Parathyroid adenoma (tissue), 2 donors: ENCODE measurements around the gene DIO3.

Source experiments
- H2AFZ ChIP-seq: fragments of 300-600 bp; sonication (generic); one replicate; pipeline ENCODE4 v1.7.0; 2017; ENCODE audit warnings: antibody characterized with exemption, mild to moderate bottlenecking
- H3K27ac ChIP-seq: fragments of 300-600 bp; sonication (generic); one replicate; pipeline ENCODE4 v1.7.0; 2017
- H3K27me3 ChIP-seq: fragments of 300-600 bp; sonication (generic); one replicate; pipeline ENCODE4 v1.7.0; 2017; ENCODE audit warnings: low read length; ENCODE audit not compliant: control insufficient read depth, insufficient read depth
- H3K36me3 ChIP-seq: fragments of 300-600 bp; sonication (generic); one replicate; pipeline ENCODE4 v1.7.0; 2017; ENCODE audit warnings: low read length; ENCODE audit not compliant: control insufficient read depth, insufficient read depth
- H3K4me1 ChIP-seq: fragments of 300-600 bp; sonication (generic); one replicate; pipeline ENCODE4 v1.7.0; 2017; ENCODE audit warnings: control low read depth
- H3K4me2 ChIP-seq: fragments of 300-600 bp; sonication (generic); one replicate; pipeline ENCODE4 v1.7.0; 2017; ENCODE audit warnings: low read length
- H3K4me3 ChIP-seq: fragments of 300-600 bp; sonication (generic); one replicate; pipeline ENCODE4 v1.7.0; 2017; ENCODE audit warnings: low read depth, low read length
- H3K79me2 ChIP-seq: fragments of 300-600 bp; sonication (generic); one replicate; pipeline ENCODE4 v1.7.0; 2017; ENCODE audit warnings: control low read depth
- H3K9ac ChIP-seq: fragments of 300-600 bp; sonication (generic); one replicate; pipeline ENCODE4 v1.7.0; 2017; ENCODE audit warnings: mild to moderate bottlenecking
- H3K9me3 ChIP-seq: fragments of 300-600 bp; sonication (generic); one replicate; pipeline ENCODE4 v1.7.0; 2017; ENCODE audit warnings: low read length; ENCODE audit not compliant: control insufficient read depth
- CTCF ChIP-seq: fragments of 300-600 bp; sonication (generic); IDR thresholded peaks from one replicate; pipeline ENCODE4 v1.7.0; 2017; ENCODE audit warnings: antibody characterized with exemption, mild to moderate bottlenecking
- donor health status: primary hyperparathyroidism.

The DIO3 gene

GRCh38 chr14:101551729-101552595 is 9.3 kb upstream of the DIO3 start:
- Histone ChIP-seq H2AFZ (no peak overlapping the region), H3K79me2 (no peaks in the 10 kb centered on the region), H3K27ac (no peak overlapping the region), H3K4me2 (no peak overlapping the region), H3K9ac (no peak overlapping the region), H3K4me3 (no peak overlapping the region), H3K27me3 (peaks cover 2% of the 10 kb centered on the region), H3K9me3 (no peaks in the 10 kb centered on the region), H3K4me1 (no peaks in the 10 kb centered on the region), H3K36me3 (no peaks in the 10 kb centered on the region)
- TF ChIP-seq CTCF, result no peak

- H3K4me1 ChIP-seq, result no peaks in the 10 kb centered on the region
- no peak overlapping the region for H3K4me2 ChIP-seq
- H3K9me3 ChIP-seq, result no peaks in the 10 kb centered on the region
- no peaks in the 10 kb centered on the region for H3K27me3 ChIP-seq
- no peak overlapping the region for H3K27ac ChIP-seq
- H3K4me3 ChIP-seq, result no peak overlapping the region
- no peak for TF ChIP-seq CTCF
- H3K36me3 ChIP-seq, result no peaks in the 10 kb centered on the region
- H3K79me2 ChIP-seq, result no peaks in the 10 kb centered on the region
- no peak overlapping the region for H3K9ac ChIP-seq
- no peak overlapping the region for H2AFZ ChIP-seq
These were observed 8.5 kb upstream of the DIO3 start for GRCh38 chr14:101552786-101553231.

GRCh38 chr14:101553393-101553792 is 7.9 kb upstream of the DIO3 start:
- H3K36me3 ChIP-seq, result no peaks in the 10 kb centered on the region
- no peak for TF ChIP-seq CTCF
- no peaks in the 10 kb centered on the region for H3K4me1 ChIP-seq
- no peak overlapping the region for H3K9ac ChIP-seq
- no peaks in the 10 kb centered on the region for H3K9me3 ChIP-seq
- no peak overlapping the region for H2AFZ ChIP-seq
- H3K27ac ChIP-seq, result no peak overlapping the region
- no peak overlapping the region for H3K4me3 ChIP-seq
- no peak overlapping the region for H3K4me2 ChIP-seq
- no peaks in the 10 kb centered on the region for H3K27me3 ChIP-seq
- no peaks in the 10 kb centered on the region for H3K79me2 ChIP-seq

- TF ChIP-seq CTCF, result no peak
- H3K79me2 ChIP-seq, result no peaks in the 10 kb centered on the region
- no peaks in the 10 kb centered on the region for H3K27me3 ChIP-seq
These were observed 7.4 kb upstream of the DIO3 start for GRCh38 chr14:101553931-101554330.

More at GRCh38 chr14:101553931-101554330, 7.4 kb upstream of the DIO3 start:
- Histone ChIP-seq H3K9me3 (no peaks in the 10 kb centered on the region), H3K4me3 (no peak overlapping the region), H3K4me2 (no peak overlapping the region), H2AFZ (no peak overlapping the region), H3K27ac (no peak overlapping the region), H3K36me3 (no peaks in the 10 kb centered on the region), H3K4me1 (no peaks in the 10 kb centered on the region), H3K9ac (no peak overlapping the region)
